ENCODE data around the gene NTRK2. TPM values are rescaled to one million over a fixed set of nuclear protein-coding genes. Genes with fewer than 3 reads are reported as not detected.

The NTRK2 gene
- total and polyA plus RNA-seq, 4 donors: 0.26 to 1.4 (median 0.56) TPM

DNA sequence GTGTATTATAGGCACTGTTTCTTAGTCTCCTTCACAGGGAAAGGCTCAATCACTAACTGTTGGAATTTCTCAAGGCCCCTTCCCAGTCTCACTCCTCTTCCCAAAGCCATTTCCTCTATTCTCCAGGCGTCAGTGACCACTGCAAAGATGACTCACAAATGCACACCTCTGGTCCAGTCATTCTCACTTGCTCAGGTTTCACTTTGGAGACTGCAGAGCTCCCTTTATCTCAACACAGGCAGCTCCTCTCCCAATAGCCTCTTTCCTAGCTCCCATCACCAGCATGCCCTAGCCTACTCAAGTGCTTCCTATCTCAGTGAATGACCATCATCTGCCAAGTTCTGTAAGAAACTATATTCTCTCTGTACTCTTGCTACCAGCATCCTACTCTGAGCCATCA lies 323.6 kb downstream of the NTRK2 start:
- H3K4me1 ChIP-seq (ENCODE audit: control insufficient read depth in 4 of 4, insufficient read depth in 4 of 4, low read length in 3 of 4): no peaks in the 10 kb centered on the region
- no peak for DNase-seq (ENCODE audit: low spot score)
- WGBS: 32% methylated on average over 1 of the region's 1 CpG
- H3K36me3 ChIP-seq (ENCODE audit: control insufficient read depth in 4 of 4, insufficient read depth in 3 of 4, low read depth in 1 of 4, low read length in 3 of 4): no peaks in the 10 kb centered on the region
- TF ChIP-seq, protein P1, sequence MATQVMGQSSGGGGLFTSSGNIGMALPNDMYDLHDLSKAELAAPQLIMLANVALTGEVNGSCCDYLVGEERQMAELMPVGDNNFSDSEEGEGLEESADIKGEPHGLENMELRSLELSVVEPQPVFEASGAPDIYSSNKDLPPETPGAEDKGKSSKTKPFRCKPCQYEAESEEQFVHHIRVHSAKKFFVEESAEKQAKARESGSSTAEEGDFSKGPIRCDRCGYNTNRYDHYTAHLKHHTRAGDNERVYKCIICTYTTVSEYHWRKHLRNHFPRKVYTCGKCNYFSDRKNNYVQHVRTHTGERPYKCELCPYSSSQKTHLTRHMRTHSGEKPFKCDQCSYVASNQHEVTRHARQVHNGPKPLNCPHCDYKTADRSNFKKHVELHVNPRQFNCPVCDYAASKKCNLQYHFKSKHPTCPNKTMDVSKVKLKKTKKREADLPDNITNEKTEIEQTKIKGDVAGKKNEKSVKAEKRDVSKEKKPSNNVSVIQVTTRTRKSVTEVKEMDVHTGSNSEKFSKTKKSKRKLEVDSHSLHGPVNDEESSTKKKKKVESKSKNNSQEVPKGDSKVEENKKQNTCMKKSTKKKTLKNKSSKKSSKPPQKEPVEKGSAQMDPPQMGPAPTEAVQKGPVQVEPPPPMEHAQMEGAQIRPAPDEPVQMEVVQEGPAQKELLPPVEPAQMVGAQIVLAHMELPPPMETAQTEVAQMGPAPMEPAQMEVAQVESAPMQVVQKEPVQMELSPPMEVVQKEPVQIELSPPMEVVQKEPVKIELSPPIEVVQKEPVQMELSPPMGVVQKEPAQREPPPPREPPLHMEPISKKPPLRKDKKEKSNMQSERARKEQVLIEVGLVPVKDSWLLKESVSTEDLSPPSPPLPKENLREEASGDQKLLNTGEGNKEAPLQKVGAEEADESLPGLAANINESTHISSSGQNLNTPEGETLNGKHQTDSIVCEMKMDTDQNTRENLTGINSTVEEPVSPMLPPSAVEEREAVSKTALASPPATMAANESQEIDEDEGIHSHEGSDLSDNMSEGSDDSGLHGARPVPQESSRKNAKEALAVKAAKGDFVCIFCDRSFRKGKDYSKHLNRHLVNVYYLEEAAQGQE (IDR thresholded peaks at IDR 0.05): no peak
- TF ChIP-seq YY1 (IDR thresholded peaks at IDR 0.05) (no peak), TAF1 (conservative IDR thresholded peaks at IDR 0.05) (no peak), FOXA1 (IDR thresholded peaks at IDR 0.05) (no peak), RAD21 (IDR thresholded peaks at IDR 0.05) (no peak)
- TF ChIP-seq, protein P2, sequence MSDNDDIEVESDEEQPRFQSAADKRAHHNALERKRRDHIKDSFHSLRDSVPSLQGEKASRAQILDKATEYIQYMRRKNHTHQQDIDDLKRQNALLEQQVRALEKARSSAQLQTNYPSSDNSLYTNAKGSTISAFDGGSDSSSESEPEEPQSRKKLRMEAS (IDR thresholded peaks at IDR 0.05): no peak
- TF ChIP-seq, protein P3, sequence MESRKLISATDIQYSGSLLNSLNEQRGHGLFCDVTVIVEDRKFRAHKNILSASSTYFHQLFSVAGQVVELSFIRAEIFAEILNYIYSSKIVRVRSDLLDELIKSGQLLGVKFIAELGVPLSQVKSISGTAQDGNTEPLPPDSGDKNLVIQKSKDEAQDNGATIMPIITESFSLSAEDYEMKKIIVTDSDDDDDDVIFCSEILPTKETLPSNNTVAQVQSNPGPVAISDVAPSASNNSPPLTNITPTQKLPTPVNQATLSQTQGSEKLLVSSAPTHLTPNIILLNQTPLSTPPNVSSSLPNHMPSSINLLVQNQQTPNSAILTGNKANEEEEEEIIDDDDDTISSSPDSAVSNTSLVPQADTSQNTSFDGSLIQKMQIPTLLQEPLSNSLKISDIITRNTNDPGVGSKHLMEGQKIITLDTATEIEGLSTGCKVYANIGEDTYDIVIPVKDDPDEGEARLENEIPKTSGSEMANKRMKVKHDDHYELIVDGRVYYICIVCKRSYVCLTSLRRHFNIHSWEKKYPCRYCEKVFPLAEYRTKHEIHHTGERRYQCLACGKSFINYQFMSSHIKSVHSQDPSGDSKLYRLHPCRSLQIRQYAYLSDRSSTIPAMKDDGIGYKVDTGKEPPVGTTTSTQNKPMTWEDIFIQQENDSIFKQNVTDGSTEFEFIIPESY (IDR thresholded peaks at IDR 0.05): no peak
- H3K9ac ChIP-seq (ENCODE audit: low read depth in 1 of 2, low read length in 2 of 2): no peak overlapping the region
- H3K27me3 ChIP-seq (ENCODE audit: control insufficient read depth in 4 of 4, insufficient read depth in 4 of 4, low read length in 3 of 4): no peaks in the 10 kb centered on the region
- H3K9me3 ChIP-seq (ENCODE audit: control insufficient read depth in 4 of 4, low read length in 3 of 4): peaks cover 0 to under 1% (median 0%) of the 10 kb centered on the region in 4 donors
- H3K27ac ChIP-seq (ENCODE audit: low read depth in 1 of 2, low read length in 2 of 2): no peak overlapping the region
- H3K4me3 ChIP-seq (ENCODE audit: low read depth in 1 of 3, low read length in 3 of 3): no peak overlapping the region

DNA sequence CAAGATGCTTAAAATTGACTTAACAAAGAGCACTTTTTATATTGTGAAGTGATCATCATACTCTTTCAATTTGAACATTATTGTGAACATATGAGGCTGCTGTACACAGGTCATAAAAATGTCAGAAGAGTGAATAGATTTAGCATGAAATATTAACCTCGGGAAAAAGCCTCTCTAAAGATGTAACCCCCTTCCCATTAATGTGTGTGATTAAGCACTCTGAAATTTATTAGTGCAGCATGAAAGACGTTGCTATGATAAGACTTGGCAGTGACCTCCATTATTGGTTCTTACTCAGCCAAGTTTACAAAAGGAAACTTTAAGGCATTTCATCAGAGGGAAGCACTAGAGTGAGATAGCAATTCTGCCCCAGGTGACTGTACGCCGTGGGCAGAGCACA lies 326.5 kb downstream of the NTRK2 start:
- no peak for TF ChIP-seq RXRA (IDR thresholded peaks at IDR 0.05)
- no peak for TF ChIP-seq HNF4G (IDR thresholded peaks at IDR 0.05)
- TF ChIP-seq, protein P4, sequence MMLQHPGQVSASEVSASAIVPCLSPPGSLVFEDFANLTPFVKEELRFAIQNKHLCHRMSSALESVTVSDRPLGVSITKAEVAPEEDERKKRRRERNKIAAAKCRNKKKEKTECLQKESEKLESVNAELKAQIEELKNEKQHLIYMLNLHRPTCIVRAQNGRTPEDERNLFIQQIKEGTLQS (IDR thresholded peaks at IDR 0.05): no peak
- TF ChIP-seq SP1 (IDR thresholded peaks at IDR 0.05): no peak
- TF ChIP-seq NR2F2 (IDR thresholded peaks at IDR 0.05): no peak
- TF ChIP-seq TAF1 (conservative IDR thresholded peaks at IDR 0.05): no peak
- TF ChIP-seq GABPA (IDR thresholded peaks at IDR 0.05 in 1 of 2, conservative IDR thresholded peaks at IDR 0.05 in 1 of 2): no peak
- TF ChIP-seq, protein P3 (IDR thresholded peaks at IDR 0.05): no peak
- TF ChIP-seq FOXA1 (IDR thresholded peaks at IDR 0.05): no peak
- TF ChIP-seq, protein P2 (IDR thresholded peaks at IDR 0.05): no peak
- TF ChIP-seq HNF4A (conservative IDR thresholded peaks at IDR 0.05): no peak
- TF ChIP-seq, protein P5, sequence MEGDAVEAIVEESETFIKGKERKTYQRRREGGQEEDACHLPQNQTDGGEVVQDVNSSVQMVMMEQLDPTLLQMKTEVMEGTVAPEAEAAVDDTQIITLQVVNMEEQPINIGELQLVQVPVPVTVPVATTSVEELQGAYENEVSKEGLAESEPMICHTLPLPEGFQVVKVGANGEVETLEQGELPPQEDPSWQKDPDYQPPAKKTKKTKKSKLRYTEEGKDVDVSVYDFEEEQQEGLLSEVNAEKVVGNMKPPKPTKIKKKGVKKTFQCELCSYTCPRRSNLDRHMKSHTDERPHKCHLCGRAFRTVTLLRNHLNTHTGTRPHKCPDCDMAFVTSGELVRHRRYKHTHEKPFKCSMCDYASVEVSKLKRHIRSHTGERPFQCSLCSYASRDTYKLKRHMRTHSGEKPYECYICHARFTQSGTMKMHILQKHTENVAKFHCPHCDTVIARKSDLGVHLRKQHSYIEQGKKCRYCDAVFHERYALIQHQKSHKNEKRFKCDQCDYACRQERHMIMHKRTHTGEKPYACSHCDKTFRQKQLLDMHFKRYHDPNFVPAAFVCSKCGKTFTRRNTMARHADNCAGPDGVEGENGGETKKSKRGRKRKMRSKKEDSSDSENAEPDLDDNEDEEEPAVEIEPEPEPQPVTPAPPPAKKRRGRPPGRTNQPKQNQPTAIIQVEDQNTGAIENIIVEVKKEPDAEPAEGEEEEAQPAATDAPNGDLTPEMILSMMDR (IDR thresholded peaks at IDR 0.05; ENCODE audit: low read depth, low read length, missing input control): no peak
- TF ChIP-seq JUND (IDR thresholded peaks at IDR 0.05): no peak
- TF ChIP-seq EGR1 (IDR thresholded peaks at IDR 0.05; ENCODE audit: low read depth in 2 of 2): no peak
- TF ChIP-seq, protein P1 (IDR thresholded peaks at IDR 0.05): no peak
- Histone ChIP-seq H3K9ac (ENCODE audit: low read depth in 1 of 2, low read length in 2 of 2) (no peak overlapping the region), H3K4me1 (ENCODE audit: control insufficient read depth in 4 of 4, insufficient read depth in 4 of 4, low read length in 3 of 4) (no peaks in the 10 kb centered on the region), H3K9me3 (ENCODE audit: control insufficient read depth in 4 of 4, low read length in 3 of 4) (peaks cover 0 to 6% (median 4%) of the 10 kb centered on the region in 4 donors), H3K27me3 (ENCODE audit: control insufficient read depth in 4 of 4, insufficient read depth in 4 of 4, low read length in 3 of 4) (no peaks in the 10 kb centered on the region), H3K27ac (ENCODE audit: low read depth in 1 of 2, low read length in 2 of 2) (no peak overlapping the region), H3K36me3 (ENCODE audit: control insufficient read depth in 4 of 4, insufficient read depth in 3 of 4, low read depth in 1 of 4, low read length in 3 of 4) (no peaks in the 10 kb centered on the region), H3K4me3 (ENCODE audit: low read depth in 1 of 3, low read length in 3 of 3) (no peak overlapping the region)
- no peak for DNase-seq (ENCODE audit: low spot score)
- WGBS: 50% methylated on average over 4 of the region's 4 CpGs
